Fibroblast of villous mesenchyme (primary cell): Measurements from ENCODE around the gene CDR2L. TPM values are rescaled to one million over a fixed set of nuclear protein-coding genes. Genes with fewer than 3 reads are reported as not detected.

ENCODE experiments used
- DNase-seq: peaks from one replicate; pipeline ENCODE4 v3.0.0-alpha.2; 2010; ENCODE audit warnings: low read depth
- H3K4me3 ChIP-seq: 2 replicates; pipeline ENCODE4 v1.5.1; 2011; ENCODE audit warnings: low read depth, mild to moderate bottlenecking, low read length
- total RNA-seq: library from RNA; depleted of rRNA; stranded (reverse); fragments of >200 nt; gene quantifications from 2 replicates; pipeline ENCODE4 v1.2.3, GENCODE V29; 2012
- TF ChIP-seq, protein P1 (sequence below): IDR thresholded peaks from 2 replicates; pipeline ENCODE4 v1.5.1; 2012; ENCODE audit warnings: low read depth, mild to moderate bottlenecking, low read length; ENCODE audit not compliant: insufficient read depth

The CDR2L gene
- total RNA-seq, 1 donor, result 26.8 TPM

DNA sequence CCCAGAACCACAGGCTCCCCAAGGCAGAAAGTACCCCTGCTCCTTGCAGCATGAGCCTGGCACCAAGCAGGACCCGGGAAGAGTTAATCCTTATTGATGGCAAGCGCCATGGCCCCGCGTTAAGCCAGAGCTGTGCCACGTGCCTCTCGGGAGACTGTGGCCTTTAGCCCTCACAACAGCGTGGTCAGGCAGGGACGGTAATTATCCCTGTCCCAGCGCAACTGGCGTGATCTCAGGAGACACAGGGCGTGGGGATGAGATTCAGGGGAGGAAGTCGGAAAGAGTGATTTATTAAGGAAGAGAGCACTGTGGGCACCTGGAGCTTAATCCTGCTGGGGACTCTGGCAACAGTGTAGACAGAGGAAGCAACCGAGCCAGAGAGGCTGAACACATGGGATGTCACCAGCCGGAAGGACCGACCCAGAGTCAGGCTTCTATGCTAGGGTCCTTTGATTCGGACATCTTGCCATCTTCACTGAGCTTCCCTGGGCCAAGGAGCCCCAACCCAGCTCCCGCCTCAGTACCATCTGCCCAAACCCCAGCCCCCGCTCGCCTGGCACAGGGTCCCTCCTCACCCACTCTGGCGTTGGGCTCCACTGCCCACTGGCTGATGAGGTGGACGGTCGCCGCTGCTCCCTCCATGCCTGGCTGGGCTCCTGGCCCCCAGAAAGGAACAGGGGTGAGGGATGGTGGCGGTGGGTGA is 34.9 kb upstream of the CDR2L start:
- TF ChIP-seq, protein P1, sequence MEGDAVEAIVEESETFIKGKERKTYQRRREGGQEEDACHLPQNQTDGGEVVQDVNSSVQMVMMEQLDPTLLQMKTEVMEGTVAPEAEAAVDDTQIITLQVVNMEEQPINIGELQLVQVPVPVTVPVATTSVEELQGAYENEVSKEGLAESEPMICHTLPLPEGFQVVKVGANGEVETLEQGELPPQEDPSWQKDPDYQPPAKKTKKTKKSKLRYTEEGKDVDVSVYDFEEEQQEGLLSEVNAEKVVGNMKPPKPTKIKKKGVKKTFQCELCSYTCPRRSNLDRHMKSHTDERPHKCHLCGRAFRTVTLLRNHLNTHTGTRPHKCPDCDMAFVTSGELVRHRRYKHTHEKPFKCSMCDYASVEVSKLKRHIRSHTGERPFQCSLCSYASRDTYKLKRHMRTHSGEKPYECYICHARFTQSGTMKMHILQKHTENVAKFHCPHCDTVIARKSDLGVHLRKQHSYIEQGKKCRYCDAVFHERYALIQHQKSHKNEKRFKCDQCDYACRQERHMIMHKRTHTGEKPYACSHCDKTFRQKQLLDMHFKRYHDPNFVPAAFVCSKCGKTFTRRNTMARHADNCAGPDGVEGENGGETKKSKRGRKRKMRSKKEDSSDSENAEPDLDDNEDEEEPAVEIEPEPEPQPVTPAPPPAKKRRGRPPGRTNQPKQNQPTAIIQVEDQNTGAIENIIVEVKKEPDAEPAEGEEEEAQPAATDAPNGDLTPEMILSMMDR, result no peak
- no peak for DNase-seq
- H3K4me3 ChIP-seq, result no peak overlapping the region

DNA sequence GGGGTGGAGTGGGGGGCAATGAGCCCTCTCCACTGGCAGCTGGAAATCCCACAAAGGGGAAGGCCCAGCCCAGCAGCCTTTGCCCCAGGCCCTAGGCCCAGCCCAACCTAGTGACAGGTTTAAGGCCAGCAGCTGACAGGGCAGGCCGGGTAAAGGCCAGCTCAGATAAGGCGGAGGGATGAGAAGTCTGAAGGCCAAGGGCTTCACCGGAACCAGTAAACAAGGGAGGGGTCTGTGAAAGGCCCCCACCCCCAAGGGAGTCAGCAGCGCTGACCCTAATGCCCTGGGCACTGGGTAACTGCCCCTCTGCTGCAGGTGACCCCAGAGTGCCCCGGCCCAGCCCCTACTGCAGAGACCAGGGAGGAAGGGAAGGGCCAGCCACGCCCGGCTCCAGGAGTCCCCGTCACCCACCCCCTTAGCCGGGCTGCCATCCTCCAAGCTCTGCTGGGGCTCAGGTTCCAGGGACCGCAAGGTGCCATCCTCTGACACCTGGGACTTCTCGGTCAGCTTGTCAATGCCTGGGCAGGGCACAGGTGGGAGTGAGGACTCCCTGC is 34.2 kb upstream of the CDR2L start:
- no peak for DNase-seq
- TF ChIP-seq, protein P1, result no peak
- no peak overlapping the region for H3K4me3 ChIP-seq

DNA sequence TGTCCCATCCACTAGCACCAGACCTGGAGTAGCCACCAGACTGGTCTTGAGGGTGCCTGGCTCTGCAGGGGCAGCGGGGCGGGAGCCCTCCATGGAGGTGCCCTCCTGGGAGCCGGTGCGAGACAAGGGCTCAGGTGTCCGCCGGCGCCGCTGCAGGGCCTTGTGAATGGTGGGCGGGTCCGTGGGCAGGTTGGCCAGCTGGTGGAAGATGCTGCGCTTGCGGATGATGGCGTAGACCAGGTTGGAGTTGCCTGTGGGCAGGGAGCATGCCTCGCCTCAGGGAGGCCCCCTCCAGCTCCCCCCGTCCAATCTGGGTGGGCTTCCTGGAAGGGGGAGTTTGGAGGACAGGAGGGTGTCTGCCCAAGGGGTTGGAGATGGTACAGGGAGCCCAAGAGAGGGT is 33.3 kb upstream of the CDR2L start:
- no peak overlapping the region for H3K4me3 ChIP-seq
- no peak for DNase-seq
- TF ChIP-seq, protein P1, result no peak

DNA sequence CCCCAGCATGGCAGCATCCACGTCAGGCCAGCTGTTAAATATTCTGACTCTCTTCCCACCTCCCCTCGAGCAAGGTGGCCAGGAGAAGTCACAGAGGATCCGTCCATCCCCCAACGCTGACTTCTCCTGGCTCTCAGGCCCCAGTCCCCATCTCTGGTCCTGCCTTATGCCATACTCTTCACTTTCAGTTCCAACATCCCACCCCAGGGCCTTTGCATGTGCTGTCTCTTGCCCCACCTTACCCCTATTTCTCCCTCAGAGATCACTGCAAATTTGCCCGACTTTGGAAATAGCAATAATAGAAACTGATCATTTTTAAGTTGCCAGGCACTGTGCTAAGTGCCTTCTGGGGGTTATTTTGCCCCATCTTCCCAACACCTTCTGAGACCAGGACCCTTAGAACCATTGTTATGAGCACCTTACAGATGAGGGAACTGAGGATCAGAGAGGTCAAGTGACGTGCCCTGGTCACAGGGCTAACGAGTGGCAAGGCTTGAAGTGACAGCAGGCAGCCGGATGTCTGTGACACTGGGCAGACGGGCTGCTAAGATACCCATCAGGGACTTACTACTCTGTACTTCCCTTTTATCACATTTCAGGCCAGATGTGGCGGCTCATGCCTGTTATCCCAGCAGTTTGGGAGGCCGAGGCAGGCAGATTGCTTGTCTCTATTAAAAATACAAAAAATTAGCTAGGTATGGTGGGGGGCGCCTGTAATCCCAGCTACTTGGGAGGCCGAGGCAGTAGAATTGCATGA is 32.6 kb upstream of the CDR2L start:
- DNase-seq, result no peak
- no peak overlapping the region for H3K4me3 ChIP-seq
- TF ChIP-seq, protein P1, result no peak

DNA sequence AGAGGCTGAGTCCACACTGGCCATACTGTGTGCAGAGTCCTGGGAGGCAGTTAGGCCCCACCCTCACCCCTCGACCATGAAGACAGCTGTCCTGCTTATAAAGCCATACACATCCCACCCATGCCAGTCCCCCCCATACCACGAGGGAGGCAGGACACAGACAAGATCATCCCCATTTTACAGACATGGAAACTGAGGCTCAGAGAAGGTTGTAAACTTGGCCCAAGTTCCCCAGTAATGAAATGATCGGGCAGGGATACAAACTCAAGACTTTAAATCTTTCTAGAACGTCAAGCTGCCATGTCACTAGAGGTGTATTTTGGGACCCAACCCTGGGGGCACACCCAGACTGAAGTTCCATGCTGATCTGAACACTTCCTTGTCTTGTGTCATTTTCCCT is 31.3 kb upstream of the CDR2L start:
- H3K4me3 ChIP-seq, result no peak overlapping the region
- TF ChIP-seq, protein P1, result no peak
- DNase-seq, result no peak

DNA sequence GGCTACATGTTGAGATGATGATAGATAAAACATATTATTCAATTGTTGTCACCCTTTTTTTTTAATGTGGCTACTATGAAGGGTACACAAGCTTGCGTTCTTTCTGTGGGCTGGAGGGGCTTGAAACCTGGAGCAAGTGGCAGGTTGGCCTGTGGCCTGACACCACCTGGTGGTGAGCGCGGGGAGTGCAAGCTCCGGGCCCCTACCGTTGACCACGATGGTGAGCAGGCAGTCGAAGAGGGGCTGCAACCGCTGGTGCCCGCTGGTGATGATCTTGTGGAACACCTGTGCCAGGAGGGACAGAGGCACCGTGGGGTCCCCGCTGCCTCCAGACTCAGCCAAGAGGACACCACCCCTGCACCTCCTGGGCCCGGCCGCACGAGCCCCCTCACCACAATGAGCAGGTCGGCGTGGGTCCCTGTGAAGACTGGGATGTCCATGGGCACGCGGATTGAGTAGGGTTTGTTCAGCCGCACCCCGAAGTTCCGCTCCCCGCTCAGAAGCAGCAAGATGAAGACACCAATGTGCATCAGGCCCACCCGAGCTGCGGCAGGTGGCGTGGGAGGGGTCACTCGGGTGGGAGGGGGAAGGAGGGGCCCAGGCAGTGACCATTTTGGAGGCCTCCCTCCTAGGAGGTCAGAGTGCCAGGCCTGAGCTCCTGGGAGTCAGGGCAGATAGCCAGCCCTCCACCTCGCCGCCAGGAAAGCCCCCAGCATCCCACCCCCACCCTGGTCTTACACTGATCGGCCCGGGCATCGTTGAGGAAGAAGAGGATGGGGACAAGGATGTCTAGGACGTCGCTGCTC is 29.3 kb upstream of the CDR2L start:
- TF ChIP-seq, protein P1, result peak; percentile 93
- peak; percentile 45 for DNase-seq
- no peak overlapping the region for H3K4me3 ChIP-seq
